Activated CD4-positive, alpha-beta T cell treated with anti-CD3 and anti-CD28 coated beads, Interleukin-10, Interleukin-2, amounts not matched to agents 100 ng/mL and 50 ng/mL, durations not matched to agents 16 hours and 8 hours (primary cell): ENCODE measurements around the gene HMGN1.
"Not testable (repeated sequence)": the region's sequence is repeated elsewhere in the genome, so short reads cannot be mapped to it uniquely, and the experiment has no call there.

Experiments
- DNase-seq: peaks from one replicate; pipeline ENCODE4 v3.0.0-alpha.2; 2020

HMGN1 gene

GRCh38 chr21:39348355-39349210 is at the start of gene HMGN1:
Gene HMGN1 (minus strand): TSS chr21:39349088. CDS start chr21:39348917, 171 bp downstream.
- DNase-seq, result peak; percentile 93

GRCh38 chr21:39397646-39398385 is 48.9 kb upstream of the HMGN1 start:
- DNase-seq, result no peak

- DNase-seq, result no peak
Measured at GRCh38 chr21:39392981-39393380, 44.1 kb upstream of the HMGN1 start.

- DNase-seq, result no peak
Measured at GRCh38 chr21:39390212-39390765, 41.4 kb upstream of the HMGN1 start.

GRCh38 chr21:39388811-39389155 is 39.9 kb upstream of the HMGN1 start:
- DNase-seq, result no peak

- DNase-seq, result peak; percentile 93
Measured at GRCh38 chr21:39388038-39388810, 39.3 kb upstream of the HMGN1 start.

- peak; percentile 96 for DNase-seq
Measured at GRCh38 chr21:39387461-39388037, 38.7 kb upstream of the HMGN1 start.

- DNase-seq, result no peak
Measured at GRCh38 chr21:39386899-39387298, 38.0 kb upstream of the HMGN1 start.

GRCh38 chr21:39386194-39386593 is 37.3 kb upstream of the HMGN1 start:
- DNase-seq, result no peak

- DNase-seq, result peak; percentile 68
Measured at GRCh38 chr21:39385299-39386145, 36.6 kb upstream of the HMGN1 start.

- peak; percentile 33 for DNase-seq
Measured at GRCh38 chr21:39384674-39385298, 35.9 kb upstream of the HMGN1 start.

- DNase-seq, result not testable (repeated sequence)
Measured at GRCh38 chr21:39382096-39382495, 33.2 kb upstream of the HMGN1 start.

- no peak for DNase-seq
Measured at GRCh38 chr21:39381009-39381408, 32.1 kb upstream of the HMGN1 start.

GRCh38 chr21:39379986-39380891 is 31.4 kb upstream of the HMGN1 start:
- peak; percentile 97 for DNase-seq

GRCh38 chr21:39377444-39378050 is 28.7 kb upstream of the HMGN1 start:
- DNase-seq, result peak; percentile 55

GRCh38 chr21:39375446-39375845 is 26.6 kb upstream of the HMGN1 start:
- DNase-seq, result peak; percentile 42

- DNase-seq, result no peak
Measured at GRCh38 chr21:39374046-39374445, 25.2 kb upstream of the HMGN1 start.

- no peak for DNase-seq
Measured at GRCh38 chr21:39373634-39374033, 24.7 kb upstream of the HMGN1 start.

- DNase-seq, result not testable (repeated sequence)
Measured at GRCh38 chr21:39369896-39370288, 21.0 kb upstream of the HMGN1 start.

GRCh38 chr21:39367783-39368182 is 18.9 kb upstream of the HMGN1 start:
- DNase-seq, result no peak
